PFSK-1 (cell line): ENCODE data around the gene FGD6.

Experiments
- FOXP2 ChIP-seq: optimal IDR thresholded peaks from 2 replicates; pipeline ENCODE3; 2011; ENCODE audit warnings: borderline replicate concordance, control low read depth, inconsistent platforms; ENCODE audit not compliant: insufficient read depth; ENCODE audit errors: extremely low read length, extremely low read depth
- REST ChIP-seq, 2 experiments: IDR thresholded peaks; 2 replicates each; pipeline versions ENCODE4 v1.6.1 to v1.8.0; 2011 to 2012; ENCODE audit warnings: low read depth in 2 of 2, low read length in 2 of 2, control low read depth in 1 of 2, inconsistent platforms in 1 of 2, mild to moderate bottlenecking in 1 of 2, moderate library complexity in 1 of 2; ENCODE audit not compliant: insufficient read depth in 1 of 2
- TAF1 ChIP-seq: IDR thresholded peaks from 2 replicates; pipeline ENCODE4 v1.6.1; 2012; ENCODE audit warnings: low read length, control low read depth, borderline replicate concordance; ENCODE audit not compliant: insufficient read depth

DNA sequence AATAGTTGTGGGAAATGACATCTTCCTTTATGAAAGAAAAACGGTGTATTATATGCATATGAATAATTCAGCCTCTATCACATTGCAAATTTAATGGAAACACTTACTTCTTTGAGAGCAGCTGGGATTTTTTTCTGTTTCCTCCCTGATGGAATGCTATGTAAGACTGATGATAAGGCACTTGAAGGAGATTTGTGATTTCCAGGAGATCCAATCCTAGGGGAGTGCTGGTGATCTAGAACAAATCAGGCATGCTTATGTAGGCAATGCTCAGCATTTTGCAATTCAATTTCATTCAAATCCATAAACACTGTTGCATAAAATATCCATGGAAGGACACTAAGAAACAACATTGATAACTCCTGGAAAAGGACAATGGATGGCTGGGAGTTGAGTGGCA is 127.8 kb downstream of the FGD6 start:
- no peak for TF ChIP-seq REST (IDR thresholded peaks at IDR 0.05; ENCODE audit: insufficient read depth in 1 of 2, low read depth in 2 of 2, low read length in 2 of 2)
- no peak for TF ChIP-seq FOXP2
- TF ChIP-seq TAF1 = no peak
